Islet of Langerhans (tissue), 1 donor: ENCODE measurements around the gene CD14.
"Not testable (repeated sequence)": the region's sequence is repeated elsewhere in the genome, so short reads cannot be mapped to it uniquely, and the experiment has no call there.

Experiments used
- FAIRE-seq: peaks from one replicate; lab custom pipeline; 2011; peaks lifted over from hg19 to GRCh38; lab: Jason Lieb, UNC

CD14 gene

GRCh38 chr5:140635291-140636257, 2.6 kb upstream of the CD14 start:
- no peak for FAIRE-seq

- no peak for FAIRE-seq
Observed at GRCh38 chr5:140634103-140634502, 1.1 kb upstream of the CD14 start.

- no peak for FAIRE-seq
Observed at GRCh38 chr5:140633501-140633900, 526 bp upstream of the CD14 start.

GRCh38 chr5:140632366-140633020, 482 bp downstream of the CD14 start:
- no peak for FAIRE-seq

- FAIRE-seq = no peak
Observed at GRCh38 chr5:140631831-140632365, 1.1 kb downstream of the CD14 start.

GRCh38 chr5:140631036-140631417, 1.9 kb downstream of the CD14 start:
- no peak for FAIRE-seq

GRCh38 chr5:140630292-140631035, 2.5 kb downstream of the CD14 start:
- no peak for FAIRE-seq

- FAIRE-seq = no peak
Observed at GRCh38 chr5:140628711-140629110, 4.3 kb downstream of the CD14 start.

GRCh38 chr5:140627972-140628371, 5.0 kb downstream of the CD14 start:
- no peak for FAIRE-seq

GRCh38 chr5:140624886-140625285, 8.1 kb downstream of the CD14 start:
- FAIRE-seq = not testable (repeated sequence)

GRCh38 chr5:140623061-140623460, 9.9 kb downstream of the CD14 start:
- FAIRE-seq = not testable (repeated sequence)

GRCh38 chr5:140622301-140622700, 10.7 kb downstream of the CD14 start:
- FAIRE-seq = no peak

GRCh38 chr5:140611020-140611521, 21.9 kb downstream of the CD14 start:
- no peak for FAIRE-seq

- no peak for FAIRE-seq
Observed at GRCh38 chr5:140609126-140609525, 23.8 kb downstream of the CD14 start.

GRCh38 chr5:140608722-140609121, 24.3 kb downstream of the CD14 start:
- no peak for FAIRE-seq

GRCh38 chr5:140607031-140607430, 25.9 kb downstream of the CD14 start:
- no peak for FAIRE-seq

GRCh38 chr5:140605879-140606278, 27.1 kb downstream of the CD14 start:
- no peak for FAIRE-seq

- FAIRE-seq = no peak
Observed at GRCh38 chr5:140603734-140604133, 29.2 kb downstream of the CD14 start.

GRCh38 chr5:140603446-140603698, 29.6 kb downstream of the CD14 start:
- FAIRE-seq = not testable (repeated sequence)

GRCh38 chr5:140602147-140602546, 30.8 kb downstream of the CD14 start:
- no peak for FAIRE-seq

- FAIRE-seq = no peak
Observed at GRCh38 chr5:140600096-140600495, 32.9 kb downstream of the CD14 start.

GRCh38 chr5:140598836-140599235, 34.1 kb downstream of the CD14 start:
- FAIRE-seq = no peak

GRCh38 chr5:140596321-140596741, 36.6 kb downstream of the CD14 start:
- no peak for FAIRE-seq
